ENCODE measurements around the gene DLL4.

DNA sequence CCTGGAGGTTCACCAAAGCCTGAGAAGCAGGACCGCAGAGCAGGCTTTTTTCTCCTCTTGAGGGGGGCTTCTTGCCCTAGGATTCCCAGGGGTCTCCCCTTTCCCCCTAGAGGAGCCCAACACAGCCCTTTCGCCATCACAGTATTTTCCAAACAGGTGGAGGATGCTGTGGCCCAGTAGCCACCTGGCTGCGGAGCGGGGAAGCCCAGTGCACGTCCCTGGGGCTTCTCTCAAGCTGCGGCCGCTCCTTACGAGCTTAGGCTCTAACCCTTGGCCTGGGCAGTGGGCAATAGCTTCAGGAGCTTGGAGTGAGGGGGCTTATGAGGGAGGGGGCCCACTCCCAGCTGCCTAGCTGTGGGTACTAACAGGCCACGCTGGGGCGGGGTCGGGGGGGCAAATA is 11.6 kb upstream of the DLL4 start:
- TF ChIP-seq, protein P1, sequence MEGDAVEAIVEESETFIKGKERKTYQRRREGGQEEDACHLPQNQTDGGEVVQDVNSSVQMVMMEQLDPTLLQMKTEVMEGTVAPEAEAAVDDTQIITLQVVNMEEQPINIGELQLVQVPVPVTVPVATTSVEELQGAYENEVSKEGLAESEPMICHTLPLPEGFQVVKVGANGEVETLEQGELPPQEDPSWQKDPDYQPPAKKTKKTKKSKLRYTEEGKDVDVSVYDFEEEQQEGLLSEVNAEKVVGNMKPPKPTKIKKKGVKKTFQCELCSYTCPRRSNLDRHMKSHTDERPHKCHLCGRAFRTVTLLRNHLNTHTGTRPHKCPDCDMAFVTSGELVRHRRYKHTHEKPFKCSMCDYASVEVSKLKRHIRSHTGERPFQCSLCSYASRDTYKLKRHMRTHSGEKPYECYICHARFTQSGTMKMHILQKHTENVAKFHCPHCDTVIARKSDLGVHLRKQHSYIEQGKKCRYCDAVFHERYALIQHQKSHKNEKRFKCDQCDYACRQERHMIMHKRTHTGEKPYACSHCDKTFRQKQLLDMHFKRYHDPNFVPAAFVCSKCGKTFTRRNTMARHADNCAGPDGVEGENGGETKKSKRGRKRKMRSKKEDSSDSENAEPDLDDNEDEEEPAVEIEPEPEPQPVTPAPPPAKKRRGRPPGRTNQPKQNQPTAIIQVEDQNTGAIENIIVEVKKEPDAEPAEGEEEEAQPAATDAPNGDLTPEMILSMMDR (IDR thresholded peaks at IDR 0.05; ENCODE audit: borderline replicate concordance, extremely low read depth, low read length, poor library complexity, severe bottlenecking): no peak
- no peak for TF ChIP-seq EZH2 (IDR thresholded peaks at IDR 0.05; ENCODE audit: borderline replicate concordance, low read depth, low read length, severe bottlenecking)
